ENCODE data around the gene NKX1-2.

Gene NKX1-2

DNA sequence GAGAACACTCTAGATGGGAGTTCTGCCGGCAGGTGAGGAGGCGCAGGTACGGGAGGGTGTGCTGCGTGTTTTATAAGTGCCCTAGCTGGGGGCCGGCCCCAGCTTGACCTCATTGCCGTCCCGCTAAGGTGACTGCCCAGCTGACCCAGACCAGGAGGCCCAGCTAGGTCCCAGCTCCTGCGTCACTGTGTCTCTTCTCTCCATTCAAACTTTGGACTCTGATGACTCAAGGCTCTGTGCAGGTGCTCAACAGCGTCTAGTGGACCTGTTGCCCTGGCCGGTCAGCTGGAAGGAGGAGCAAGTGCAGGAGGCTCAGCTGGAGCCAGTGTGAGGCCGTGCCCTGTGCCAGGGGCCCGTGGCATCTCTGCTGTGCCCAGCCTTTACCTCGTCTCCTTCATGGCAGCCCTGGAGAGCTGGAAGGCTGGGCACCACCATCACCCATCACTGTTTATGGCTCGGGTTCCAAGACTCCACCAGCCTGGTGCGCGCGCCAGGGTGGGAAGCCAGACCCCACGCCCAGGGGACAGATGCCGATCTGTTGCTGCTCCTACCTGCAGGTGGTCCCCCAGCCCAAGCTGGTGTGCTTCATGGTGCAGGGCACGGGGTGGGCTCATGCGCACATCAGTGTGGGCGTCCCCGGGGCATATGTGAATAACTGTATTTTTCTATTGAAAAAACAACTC lies 26.3 kb upstream of the NKX1-2 start:
- DNase-seq = no peak

DNA sequence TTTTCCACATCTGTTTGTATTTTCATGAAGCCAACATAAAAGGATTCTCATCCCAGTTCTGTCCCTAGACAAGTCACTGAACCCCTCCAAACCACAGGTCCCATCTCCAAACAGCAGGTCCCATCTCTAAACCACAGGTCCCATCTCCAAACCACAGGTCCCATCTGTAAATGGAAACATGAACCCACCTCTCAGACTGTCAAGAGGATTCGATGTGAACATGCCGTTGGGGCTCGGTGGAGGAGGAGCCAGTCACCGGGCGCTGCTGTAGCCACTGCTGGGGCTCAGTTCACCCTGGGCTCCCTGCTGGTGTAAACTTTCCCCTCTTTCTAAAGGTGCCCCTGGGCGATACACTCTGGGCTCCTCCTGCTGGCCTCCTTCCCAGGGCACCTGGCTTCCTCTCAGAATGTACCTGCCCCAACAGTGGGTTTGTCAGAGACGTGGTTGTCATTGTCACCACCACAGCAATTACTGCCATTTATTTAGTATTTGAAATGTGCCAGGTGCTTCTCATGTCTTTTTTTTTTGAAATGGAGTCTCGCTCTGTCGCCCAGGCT lies 24.8 kb upstream of the NKX1-2 start:
- no peak for DNase-seq

GRCh38 chr10:124473070-124473469 lies 23.2 kb upstream of the NKX1-2 start:
- DNase-seq = no peak

DNA sequence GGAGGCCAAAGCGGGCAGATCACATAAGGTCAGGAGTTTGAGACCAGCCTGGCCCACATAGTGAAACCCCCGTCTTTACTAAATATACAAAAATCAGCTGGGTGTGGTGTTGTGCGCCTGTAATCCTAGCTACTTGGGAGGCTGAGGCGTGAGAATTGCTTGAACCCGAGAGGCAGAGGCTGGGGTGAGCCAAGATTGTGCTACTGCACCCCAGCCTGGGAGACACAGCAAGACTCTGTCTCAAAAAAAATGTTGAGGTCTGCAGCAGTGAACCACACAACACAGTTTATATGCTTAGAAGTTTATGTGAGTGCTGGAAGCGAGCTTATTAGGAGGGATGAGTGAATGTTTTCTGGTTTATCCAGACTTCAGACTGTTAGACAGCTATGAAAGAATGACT lies 22.2 kb upstream of the NKX1-2 start:
- DNase-seq = no peak

DNA sequence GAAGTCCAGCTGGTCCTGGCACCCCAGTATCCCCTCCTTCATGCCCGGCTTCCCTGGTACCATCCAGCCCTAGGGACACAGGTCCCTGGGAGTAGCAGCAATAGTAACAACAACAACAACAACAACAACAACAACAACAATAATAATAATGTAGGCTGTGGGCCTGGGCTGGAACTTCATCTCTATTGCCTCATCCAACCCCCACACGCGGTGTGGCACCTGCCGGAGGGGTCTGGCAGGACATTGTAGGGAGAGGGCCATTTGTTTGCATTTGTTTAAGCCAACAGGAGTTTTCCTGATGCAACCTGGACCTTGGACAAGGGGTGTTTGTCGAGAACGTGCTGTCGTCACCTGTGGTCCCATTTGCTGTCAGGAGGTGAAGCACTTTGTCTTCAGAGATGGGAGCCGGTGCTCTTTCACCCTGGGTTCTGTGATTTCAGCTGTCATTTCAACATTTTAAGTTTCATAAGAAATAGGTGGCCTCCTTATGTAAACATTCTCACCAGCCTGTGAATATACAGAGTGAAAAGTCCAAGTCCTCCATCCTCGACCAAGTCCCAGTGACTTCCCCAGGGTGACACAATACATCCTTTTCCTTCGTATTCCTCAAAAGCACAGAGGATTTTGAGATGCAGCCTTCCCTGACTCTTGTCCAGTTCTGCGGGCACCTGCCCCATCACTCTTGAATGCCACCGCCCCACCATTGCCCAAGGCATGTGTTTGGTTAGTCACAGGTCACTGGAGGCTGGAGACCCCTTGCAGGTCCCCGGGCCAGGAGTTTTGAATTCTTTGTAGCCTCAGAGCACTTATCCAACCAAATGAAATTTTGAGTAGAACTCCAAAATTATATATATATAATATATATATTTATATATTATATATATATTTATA lies 21.0 kb upstream of the NKX1-2 start:
- no peak for DNase-seq

DNA sequence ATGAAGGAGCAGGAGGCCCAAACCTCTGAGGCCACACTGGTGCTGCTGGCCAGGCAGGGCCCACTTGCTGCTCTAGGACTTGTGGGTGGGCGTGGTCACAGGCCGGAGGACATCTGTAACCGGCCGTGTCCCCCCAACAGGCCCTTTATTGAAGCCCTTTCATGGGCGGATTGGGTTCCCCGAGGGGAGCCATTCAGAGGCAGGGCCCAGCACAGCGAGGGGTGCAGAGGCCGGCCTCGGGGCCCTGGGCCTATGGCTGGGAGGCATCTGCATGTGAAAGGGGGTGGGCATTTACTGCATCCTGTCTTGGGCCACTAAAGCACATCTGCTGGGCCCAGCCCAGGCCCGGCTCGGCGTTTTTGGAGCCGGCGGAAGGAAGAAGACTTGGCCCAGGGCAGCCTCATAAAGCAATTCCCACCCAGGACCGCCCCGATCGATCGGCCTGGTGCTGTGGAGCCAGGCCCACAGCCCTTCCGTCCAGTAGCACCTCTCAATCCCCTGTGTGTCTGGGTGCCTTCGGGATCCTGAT lies 20.2 kb upstream of the NKX1-2 start:
- no peak for DNase-seq

GRCh38 chr10:124468624-124469023 lies 18.8 kb upstream of the NKX1-2 start:
- DNase-seq = no peak

DNA sequence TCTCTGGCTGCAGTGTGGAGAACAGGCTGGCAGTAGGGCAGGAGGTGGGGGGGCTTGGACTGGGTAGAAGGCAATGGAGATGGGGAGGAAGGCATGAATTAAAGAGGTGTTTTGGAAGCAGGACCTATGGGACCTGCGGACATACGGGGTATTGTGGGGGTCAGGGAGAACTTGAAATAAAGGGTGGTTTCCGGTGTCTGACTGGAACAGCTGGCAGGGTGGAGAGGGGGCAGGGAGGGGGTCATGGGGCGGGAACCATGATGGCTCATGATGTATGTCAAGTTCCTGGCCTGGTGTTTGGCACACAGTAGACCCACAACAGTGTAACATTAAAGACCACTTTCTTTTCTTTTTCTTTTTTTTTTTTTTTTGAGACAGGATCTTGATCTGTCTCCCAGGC lies 17.3 kb upstream of the NKX1-2 start:
- no peak for DNase-seq

DNA sequence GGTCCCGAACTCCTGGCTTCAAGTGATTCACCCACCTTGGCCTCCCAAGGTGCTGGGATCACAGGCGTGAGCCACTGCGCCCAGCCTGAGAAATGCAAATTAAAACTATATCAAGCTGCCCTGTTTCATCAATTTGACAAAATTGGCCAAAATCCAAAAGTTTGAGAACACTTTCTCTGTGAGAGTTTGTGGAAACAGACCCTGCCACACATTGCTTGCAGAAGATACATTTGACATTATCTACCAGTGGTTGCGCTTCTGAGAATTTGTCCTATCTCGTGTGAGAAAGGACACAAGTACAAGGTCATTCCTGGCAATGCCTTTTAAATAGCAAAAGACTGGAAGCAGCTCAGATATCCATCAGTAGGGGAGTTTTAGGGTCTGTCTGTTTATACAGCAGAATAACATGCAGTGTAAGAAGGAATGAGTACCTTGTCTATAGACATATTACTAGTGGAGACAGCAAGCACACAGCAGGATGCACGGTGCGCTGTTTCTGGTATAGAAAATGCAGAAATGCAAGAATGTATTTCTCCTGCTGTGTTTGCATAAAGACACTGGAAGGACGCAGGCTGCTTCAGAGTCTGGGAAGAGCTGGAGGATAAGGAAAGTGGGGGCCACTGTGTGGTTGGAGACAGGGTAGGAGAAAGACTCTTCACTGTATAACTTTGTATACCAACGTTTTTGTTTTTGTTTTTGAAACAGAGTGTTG lies 16.1 kb upstream of the NKX1-2 start:
- DNase-seq = no peak

- DNase-seq = no peak
These were observed 15.4 kb upstream of the NKX1-2 start for GRCh38 chr10:124465003-124465776.

- no peak for DNase-seq
These were observed 14.5 kb upstream of the NKX1-2 start for GRCh38 chr10:124464028-124464965.

DNA sequence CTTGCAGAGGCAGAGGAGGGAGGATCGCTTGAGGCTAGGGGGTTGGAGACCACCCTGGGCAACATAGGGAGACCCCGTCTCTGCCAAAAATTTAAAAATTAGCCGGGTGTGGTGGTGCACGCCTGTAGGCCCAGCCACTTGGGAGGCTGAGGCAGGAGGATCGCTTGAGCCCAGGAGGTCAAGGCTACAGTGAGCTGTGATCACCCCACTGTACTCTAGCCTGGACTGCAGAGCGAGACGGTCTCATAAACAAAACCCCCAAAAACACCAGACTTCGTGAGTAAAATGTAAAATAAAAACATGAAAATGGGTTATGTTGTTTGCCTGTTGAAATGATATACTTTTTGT lies 12.5 kb upstream of the NKX1-2 start:
- no peak for DNase-seq

DNA sequence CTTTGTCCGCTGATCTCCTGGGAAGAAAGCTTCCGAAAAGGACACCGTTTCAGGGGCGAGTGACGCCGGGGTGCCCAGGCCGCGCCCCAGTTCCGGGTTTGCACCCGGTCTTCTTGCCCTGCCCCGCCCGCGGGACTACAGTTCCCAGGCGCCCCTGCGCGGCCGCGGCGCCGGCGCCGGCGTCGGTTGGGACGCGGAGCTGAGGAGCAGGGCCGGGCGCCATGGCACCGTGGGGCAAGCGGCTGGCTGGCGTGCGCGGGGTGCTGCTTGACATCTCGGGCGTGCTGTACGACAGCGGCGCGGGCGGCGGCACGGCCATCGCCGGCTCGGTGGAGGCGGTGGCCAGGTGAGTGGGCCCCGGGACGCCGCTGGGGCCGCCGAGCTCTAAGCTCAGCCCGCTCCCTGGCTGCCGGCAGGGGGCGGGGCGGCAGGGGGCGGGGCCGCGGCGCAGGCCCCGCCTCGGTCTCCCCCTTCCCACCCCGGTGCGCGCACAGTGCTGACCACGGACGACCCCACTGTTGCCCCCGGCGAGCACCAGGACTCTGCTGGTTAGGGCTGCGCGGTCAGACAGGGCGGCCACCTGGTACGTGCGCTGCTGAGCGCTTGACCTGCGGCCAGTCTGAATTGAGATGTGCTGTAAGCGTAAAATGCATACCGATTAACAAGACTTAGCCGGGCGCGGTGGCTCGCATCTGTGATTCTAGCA lies 12.0 kb upstream of the NKX1-2 start, which contains the start of gene LHPP:
TSS of gene LHPP (plus strand) at position 182 of the 706 bp plus-strand sequence. CDS start at position 222, 40 bp downstream.
- peak; percentile 18 to 91 (median 74) for DNase-seq

- no peak for DNase-seq
These were observed 10.3 kb upstream of the NKX1-2 start for GRCh38 chr10:124460144-124460543.

- no peak for DNase-seq
These were observed 9.6 kb upstream of the NKX1-2 start for GRCh38 chr10:124459395-124459794.

DNA sequence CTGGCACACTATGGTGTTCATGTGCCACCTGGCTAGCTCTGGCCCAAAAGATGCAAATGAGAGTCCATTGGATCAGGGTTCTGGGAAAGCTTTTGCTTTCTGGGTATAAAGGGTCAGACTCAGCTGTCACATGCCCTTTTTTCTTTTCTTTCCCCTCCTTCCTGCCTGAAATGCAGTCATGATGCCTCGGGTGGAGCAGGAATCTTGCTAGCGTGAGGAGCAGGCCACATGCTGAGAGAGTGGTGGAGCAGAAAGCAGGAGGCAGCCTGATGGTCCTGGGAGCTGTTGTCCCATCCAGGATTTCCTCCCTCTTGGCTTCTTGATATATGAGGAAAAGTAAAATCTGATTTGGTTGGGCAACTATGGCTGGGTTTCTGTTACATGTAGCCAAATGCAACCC lies 9.1 kb upstream of the NKX1-2 start:
- no peak for DNase-seq

DNA sequence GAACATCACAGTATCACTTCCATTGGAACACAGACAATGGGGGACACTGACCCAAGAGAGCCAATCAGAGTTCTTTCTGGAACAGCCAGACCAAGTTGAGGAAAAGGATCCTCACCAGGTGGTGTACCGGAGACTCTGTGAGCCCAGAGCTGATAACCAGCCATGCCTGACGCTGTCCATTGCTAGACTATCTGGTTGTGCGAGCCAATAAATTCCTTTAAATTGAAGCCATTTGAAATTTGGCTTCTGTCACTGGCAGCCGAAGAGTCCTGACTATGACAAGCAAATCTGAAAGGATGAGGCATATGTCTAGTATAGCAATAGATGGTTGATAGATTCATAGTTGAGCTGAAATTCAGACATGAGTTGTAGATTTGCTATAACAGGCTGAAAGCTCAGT lies 8.6 kb upstream of the NKX1-2 start:
- no peak for DNase-seq

DNA sequence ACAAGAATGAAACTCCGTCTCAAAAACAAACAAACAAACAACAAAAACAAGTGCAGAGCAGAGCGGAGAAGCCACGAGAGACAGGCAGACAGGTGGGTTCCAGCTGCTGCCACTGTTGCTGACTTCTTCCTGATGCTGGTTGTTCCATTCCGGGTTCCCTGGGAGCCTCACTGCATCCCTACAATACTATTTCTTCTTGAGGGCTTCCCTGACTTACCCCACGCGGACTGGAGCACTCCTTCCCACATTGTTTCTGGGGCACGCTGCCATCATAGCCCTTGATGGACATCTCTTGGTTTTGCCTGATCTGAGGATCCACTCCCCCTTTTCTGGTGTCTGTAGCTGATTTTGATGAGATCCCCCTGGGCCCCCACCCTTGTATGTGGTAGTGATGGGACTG lies 5.6 kb upstream of the NKX1-2 start:
- DNase-seq = no peak
